ENCODE results near the gene MAPK1IP1L. TPM values are rescaled to one million over a fixed set of nuclear protein-coding genes. Genes with fewer than 3 reads are reported as not detected.
"Not testable (repeated sequence)": the region's sequence is repeated elsewhere in the genome, so short reads cannot be mapped to it uniquely, and the experiment has no call there.

The MAPK1IP1L gene
- polyA plus RNA-seq, 2 donors = 25.4 to 35.8 TPM

DNA sequence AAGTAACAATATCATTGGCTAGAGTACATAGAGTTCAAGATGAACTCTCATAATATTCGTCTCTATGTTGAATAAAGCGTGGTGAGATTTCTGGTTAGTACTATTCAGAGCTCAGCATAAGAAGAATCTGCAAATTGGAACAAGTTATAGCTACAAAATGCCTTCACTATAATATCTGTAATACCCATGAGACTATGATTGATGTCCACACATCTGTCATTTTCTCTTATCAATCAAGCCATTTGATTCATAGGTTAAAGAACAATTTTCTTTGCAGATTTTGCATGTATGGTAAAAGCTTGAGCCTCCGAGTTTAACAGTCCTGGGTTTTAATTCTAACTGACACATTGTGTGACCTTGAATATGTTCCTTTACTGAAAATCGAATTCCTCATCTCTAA is 23.0 kb upstream of the MAPK1IP1L start:
- WGBS, 2 donors = 66 to 68% methylated on average over 4 of the region's 4 CpGs
- H3K27ac ChIP-seq (ENCODE audit: low read depth in 2 of 2, low read length in 1 of 2) = no peak overlapping the region
- H3K36me3 ChIP-seq (ENCODE audit: control insufficient read depth in 2 of 2, insufficient read depth in 2 of 2, low read length in 1 of 2) = no peaks in the 10 kb centered on the region
- peak overlapping the region in 1 of 2 donors; percentile 80 for H3K4me3 ChIP-seq (ENCODE audit: low read depth in 1 of 2, low read length in 2 of 2)
- no peaks in the 10 kb centered on the region for H3K27me3 ChIP-seq (ENCODE audit: control insufficient read depth in 1 of 2, insufficient read depth in 2 of 2, low read length in 2 of 2)
- no peaks in the 10 kb centered on the region for H3K9me3 ChIP-seq (ENCODE audit: control insufficient read depth in 2 of 2, insufficient read depth in 1 of 2, low read depth in 1 of 2, low read length in 1 of 2)
- no peaks in the 10 kb centered on the region for H3K4me1 ChIP-seq (ENCODE audit: control insufficient read depth in 2 of 2, insufficient read depth in 2 of 2, low read length in 1 of 2)

DNA sequence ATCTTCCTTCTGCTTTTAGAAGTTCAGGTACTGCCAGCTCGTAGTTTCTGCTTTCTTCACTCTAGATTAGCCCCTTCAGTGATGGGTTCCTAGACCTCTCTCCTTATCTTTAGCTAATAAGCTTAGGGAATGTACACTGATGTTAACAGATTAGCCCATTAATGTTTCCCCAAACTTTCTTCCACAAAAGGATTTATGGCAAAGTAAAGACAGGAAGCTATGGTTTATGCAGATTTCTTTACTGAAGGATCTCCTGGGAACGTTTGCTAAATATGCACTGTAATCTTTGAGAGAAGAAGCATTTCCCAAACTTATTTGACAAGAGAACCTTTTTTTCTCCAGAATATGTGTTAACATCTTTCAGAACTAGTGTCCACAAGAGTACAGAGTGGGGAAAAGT is 20.3 kb upstream of the MAPK1IP1L start:
- Histone ChIP-seq H3K9me3 (ENCODE audit: control insufficient read depth in 2 of 2, insufficient read depth in 1 of 2, low read depth in 1 of 2, low read length in 1 of 2) (no peaks in the 10 kb centered on the region), H3K36me3 (ENCODE audit: control insufficient read depth in 2 of 2, insufficient read depth in 2 of 2, low read length in 1 of 2) (no peaks in the 10 kb centered on the region), H3K27ac (ENCODE audit: low read depth in 2 of 2, low read length in 1 of 2) (no peak overlapping the region), H3K4me3 (ENCODE audit: low read depth in 1 of 2, low read length in 2 of 2) (no peak overlapping the region), H3K4me1 (ENCODE audit: control insufficient read depth in 2 of 2, insufficient read depth in 2 of 2, low read length in 1 of 2) (no peaks in the 10 kb centered on the region), H3K27me3 (ENCODE audit: control insufficient read depth in 1 of 2, insufficient read depth in 2 of 2, low read length in 2 of 2) (no peaks in the 10 kb centered on the region)
- 41 to 52% methylated on average over 2 of the region's 2 CpGs for WGBS, 2 donors

DNA sequence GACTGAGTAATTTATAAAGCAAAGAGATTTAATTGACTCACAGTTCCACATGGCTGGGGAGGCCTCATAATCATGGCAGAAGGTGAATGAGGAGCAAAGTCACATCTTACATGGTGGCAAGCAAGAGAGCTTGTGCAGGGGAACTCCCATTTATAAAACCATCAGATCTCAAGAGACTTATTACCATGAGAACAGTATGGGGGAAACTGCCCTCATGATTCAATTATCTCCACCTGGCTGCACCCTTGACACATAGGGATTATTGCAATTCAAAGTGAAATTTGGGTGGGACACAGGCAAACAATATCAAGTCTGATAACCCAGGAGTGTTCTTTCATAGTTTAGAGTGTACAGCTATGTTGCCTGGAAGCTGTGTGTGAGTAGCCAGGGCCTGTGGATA is 13.5 kb upstream of the MAPK1IP1L start:
- not testable (repeated sequence) for H3K27me3 ChIP-seq (ENCODE audit: control insufficient read depth in 1 of 2, insufficient read depth in 2 of 2, low read length in 2 of 2); H3K4me1 ChIP-seq (ENCODE audit: control insufficient read depth in 2 of 2, insufficient read depth in 2 of 2, low read length in 1 of 2); H3K9me3 ChIP-seq (ENCODE audit: control insufficient read depth in 2 of 2, insufficient read depth in 1 of 2, low read depth in 1 of 2, low read length in 1 of 2); H3K36me3 ChIP-seq (ENCODE audit: control insufficient read depth in 2 of 2, insufficient read depth in 2 of 2, low read length in 1 of 2); H3K27ac ChIP-seq (ENCODE audit: low read depth in 2 of 2, low read length in 1 of 2); H3K4me3 ChIP-seq (ENCODE audit: low read depth in 1 of 2, low read length in 2 of 2)

DNA sequence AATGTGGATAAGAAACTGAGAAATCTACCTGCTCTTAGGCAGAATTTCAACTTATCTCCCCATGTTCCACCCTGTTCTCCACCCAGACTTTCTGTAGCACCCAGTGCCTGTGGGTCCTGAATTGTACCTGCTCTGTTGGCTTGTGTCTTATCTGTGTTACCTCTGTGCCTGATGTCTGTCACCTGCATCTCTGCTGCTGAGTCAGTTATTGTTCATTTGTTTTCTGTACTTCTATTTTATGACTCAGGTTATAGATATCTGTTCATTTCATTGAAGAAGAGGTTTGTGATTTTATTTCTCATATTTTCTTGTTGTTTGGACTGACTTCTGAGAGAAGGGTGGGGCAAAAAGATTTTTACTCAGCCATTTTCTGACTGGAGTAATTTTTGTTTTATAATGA is 12.7 kb upstream of the MAPK1IP1L start:
- H3K4me3 ChIP-seq (ENCODE audit: low read depth in 1 of 2, low read length in 2 of 2) = no peak overlapping the region
- H3K27ac ChIP-seq (ENCODE audit: low read depth in 2 of 2, low read length in 1 of 2) = no peak overlapping the region
- H3K36me3 ChIP-seq (ENCODE audit: control insufficient read depth in 2 of 2, insufficient read depth in 2 of 2, low read length in 1 of 2) = peaks cover under 1 to 6% of the 10 kb centered on the region in 2 donors
- H3K4me1 ChIP-seq (ENCODE audit: control insufficient read depth in 2 of 2, insufficient read depth in 2 of 2, low read length in 1 of 2) = no peaks in the 10 kb centered on the region
- H3K27me3 ChIP-seq (ENCODE audit: control insufficient read depth in 1 of 2, insufficient read depth in 2 of 2, low read length in 2 of 2) = no peaks in the 10 kb centered on the region
- H3K9me3 ChIP-seq (ENCODE audit: control insufficient read depth in 2 of 2, insufficient read depth in 1 of 2, low read depth in 1 of 2, low read length in 1 of 2) = no peaks in the 10 kb centered on the region

DNA sequence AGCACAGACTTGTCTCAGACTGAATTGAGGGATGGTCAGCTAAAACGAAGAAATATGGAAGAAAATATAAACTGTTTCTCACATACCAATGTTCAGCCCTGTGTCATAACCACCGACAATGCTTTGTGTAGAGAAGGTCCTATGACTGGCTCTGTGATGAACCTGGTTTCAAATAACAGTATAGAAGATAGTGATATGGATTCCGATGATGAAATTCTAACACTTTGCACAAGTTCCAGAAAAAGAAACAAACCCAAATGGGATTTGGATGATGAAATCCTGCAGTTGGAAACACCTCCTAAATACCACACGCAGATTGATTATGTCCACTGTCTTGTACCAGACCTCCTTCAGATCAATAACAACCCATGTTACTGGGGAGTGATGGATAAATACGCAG is 7.9 kb upstream of the MAPK1IP1L start:
- H3K9me3 ChIP-seq (ENCODE audit: control insufficient read depth in 2 of 2, insufficient read depth in 1 of 2, low read depth in 1 of 2, low read length in 1 of 2) = no peaks in the 10 kb centered on the region
- WGBS, 2 donors = 95 to 97% methylated on average over 5 of the region's 5 CpGs
- no peak overlapping the region for H3K27ac ChIP-seq (ENCODE audit: low read depth in 2 of 2, low read length in 1 of 2)
- H3K36me3 ChIP-seq (ENCODE audit: control insufficient read depth in 2 of 2, insufficient read depth in 2 of 2, low read length in 1 of 2) = peaks cover 2 to 7% of the 10 kb centered on the region in 2 donors
- H3K27me3 ChIP-seq (ENCODE audit: control insufficient read depth in 1 of 2, insufficient read depth in 2 of 2, low read length in 2 of 2) = no peaks in the 10 kb centered on the region
- H3K4me1 ChIP-seq (ENCODE audit: control insufficient read depth in 2 of 2, insufficient read depth in 2 of 2, low read length in 1 of 2) = no peaks in the 10 kb centered on the region
- no peak overlapping the region for H3K4me3 ChIP-seq (ENCODE audit: low read depth in 1 of 2, low read length in 2 of 2)

DNA sequence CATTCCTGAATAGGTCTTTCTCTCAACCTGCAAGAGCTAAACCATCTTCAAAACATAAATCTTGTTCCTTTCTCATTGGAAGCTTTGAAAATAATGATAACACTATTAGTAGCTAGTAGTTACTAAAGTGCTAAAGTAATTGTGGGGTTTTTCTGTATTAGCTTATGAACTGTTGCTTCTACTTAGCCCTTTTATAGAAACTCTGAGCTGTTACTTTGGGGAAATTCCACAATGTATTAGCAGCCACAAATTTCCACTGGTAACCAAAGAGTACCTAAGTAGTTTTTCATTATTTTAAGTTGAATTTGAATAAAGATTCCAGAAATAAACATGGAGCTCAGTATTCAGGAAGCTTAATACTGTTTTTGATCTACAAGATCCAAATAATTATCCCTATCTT is 6.4 kb upstream of the MAPK1IP1L start:
- peaks cover 2 to 7% of the 10 kb centered on the region in 2 donors for H3K36me3 ChIP-seq (ENCODE audit: control insufficient read depth in 2 of 2, insufficient read depth in 2 of 2, low read length in 1 of 2)
- H3K4me1 ChIP-seq (ENCODE audit: control insufficient read depth in 2 of 2, insufficient read depth in 2 of 2, low read length in 1 of 2) = no peaks in the 10 kb centered on the region
- H3K9me3 ChIP-seq (ENCODE audit: control insufficient read depth in 2 of 2, insufficient read depth in 1 of 2, low read depth in 1 of 2, low read length in 1 of 2) = no peaks in the 10 kb centered on the region
- H3K27me3 ChIP-seq (ENCODE audit: control insufficient read depth in 1 of 2, insufficient read depth in 2 of 2, low read length in 2 of 2) = no peaks in the 10 kb centered on the region
- H3K4me3 ChIP-seq (ENCODE audit: low read depth in 1 of 2, low read length in 2 of 2) = no peak overlapping the region
- no peak overlapping the region for H3K27ac ChIP-seq (ENCODE audit: low read depth in 2 of 2, low read length in 1 of 2)

DNA sequence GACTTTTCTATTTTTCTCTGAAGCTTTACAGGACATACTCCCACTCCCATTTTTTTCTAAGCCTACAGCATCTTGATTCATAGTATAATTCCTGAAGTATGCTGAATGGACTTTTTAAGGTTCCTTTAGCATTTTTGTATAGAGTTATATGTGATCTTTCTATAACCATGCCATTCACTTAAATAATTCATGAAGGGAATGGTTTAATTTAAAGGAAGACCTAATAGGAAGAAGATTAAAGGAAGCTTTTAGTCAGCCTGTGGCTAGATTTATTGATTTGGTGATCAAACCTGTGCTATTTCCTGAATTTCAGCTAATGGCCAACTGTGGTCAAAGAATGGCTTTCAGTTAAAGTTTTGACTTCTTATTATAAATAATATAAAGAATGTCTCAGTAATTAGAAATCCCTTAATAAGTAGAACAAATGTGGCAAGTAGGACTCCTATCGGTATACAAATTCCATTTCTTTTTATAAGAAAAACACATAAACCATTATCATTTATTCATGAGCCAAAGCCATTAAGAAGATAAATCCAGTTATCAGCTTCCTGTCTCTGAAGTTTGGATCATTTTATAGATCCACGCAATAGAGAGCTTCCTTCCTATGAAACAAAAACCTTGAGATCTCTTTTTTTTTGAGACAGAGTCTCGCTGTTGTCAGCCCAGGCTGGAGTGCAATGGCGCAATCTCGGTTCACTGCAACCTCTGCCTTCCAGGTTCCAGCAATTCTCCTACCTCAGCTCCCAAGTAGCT is 4.0 kb upstream of the MAPK1IP1L start:
- no peaks in the 10 kb centered on the region for H3K9me3 ChIP-seq (ENCODE audit: control insufficient read depth in 2 of 2, insufficient read depth in 1 of 2, low read depth in 1 of 2, low read length in 1 of 2)
- H3K4me1 ChIP-seq (ENCODE audit: control insufficient read depth in 2 of 2, insufficient read depth in 2 of 2, low read length in 1 of 2) = peaks cover 0 to 3% of the 10 kb centered on the region in 2 donors
- WGBS, 2 donors = 87 to 93% methylated on average over 5 of the region's 5 CpGs
- no peaks in the 10 kb centered on the region for H3K27me3 ChIP-seq (ENCODE audit: control insufficient read depth in 1 of 2, insufficient read depth in 2 of 2, low read length in 2 of 2)
- H3K27ac ChIP-seq (ENCODE audit: low read depth in 2 of 2, low read length in 1 of 2) = no peak overlapping the region
- H3K36me3 ChIP-seq (ENCODE audit: control insufficient read depth in 2 of 2, insufficient read depth in 2 of 2, low read length in 1 of 2) = peaks cover 2 to 7% of the 10 kb centered on the region in 2 donors
- H3K4me3 ChIP-seq (ENCODE audit: low read depth in 1 of 2, low read length in 2 of 2) = no peak overlapping the region

DNA sequence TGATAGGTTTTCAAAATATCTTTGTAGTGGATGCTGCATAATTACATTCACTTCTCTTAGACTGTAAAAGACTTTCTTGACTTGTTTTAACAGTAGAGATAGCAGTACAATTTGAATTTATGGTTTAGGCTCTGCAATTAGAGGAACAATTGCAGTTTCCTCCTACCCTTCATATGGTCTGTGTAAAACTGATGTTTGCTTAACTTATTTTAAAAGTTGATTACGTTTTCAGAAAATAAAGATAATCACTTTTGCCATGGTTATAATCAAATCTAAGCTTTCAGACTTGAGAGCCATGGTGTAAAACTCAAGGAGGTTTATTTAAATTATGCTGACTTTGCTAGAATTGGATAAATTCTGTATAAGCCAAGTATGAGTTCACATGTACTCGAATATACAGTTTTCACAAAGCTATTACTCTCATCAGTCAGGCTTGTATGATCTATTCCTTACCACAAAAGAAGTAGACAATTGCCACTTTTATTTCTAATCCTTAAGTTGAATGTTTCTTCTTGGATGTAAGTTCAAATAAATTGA is 2.5 kb upstream of the MAPK1IP1L start:
- H3K36me3 ChIP-seq (ENCODE audit: control insufficient read depth in 2 of 2, insufficient read depth in 2 of 2, low read length in 1 of 2) = peaks cover 0 to under 1% of the 10 kb centered on the region in 2 donors

DNA sequence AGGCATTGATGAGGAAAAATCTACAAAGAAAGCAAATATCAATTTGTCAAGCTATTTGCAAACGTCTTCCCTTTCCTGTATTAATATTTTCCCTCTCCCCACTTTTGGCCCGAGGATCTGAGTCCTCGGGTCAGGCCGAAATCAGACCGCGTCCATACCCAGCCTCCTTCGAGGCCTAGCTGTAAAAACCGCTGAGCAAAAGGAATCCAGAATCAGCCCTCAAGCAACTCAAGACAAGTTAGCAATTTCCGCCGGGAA is 353 bp upstream of the MAPK1IP1L start:
- no peaks in the 10 kb centered on the region for H3K27me3 ChIP-seq (ENCODE audit: control insufficient read depth in 1 of 2, insufficient read depth in 2 of 2, low read length in 2 of 2)
- WGBS, 2 donors = 1% methylated on average over 10 of the region's 10 CpGs
- H3K9me3 ChIP-seq (ENCODE audit: control insufficient read depth in 2 of 2, insufficient read depth in 1 of 2, low read depth in 1 of 2, low read length in 1 of 2) = no peaks in the 10 kb centered on the region
- peak overlapping the region; percentile 45 to 73 for H3K4me3 ChIP-seq (ENCODE audit: low read depth in 1 of 2, low read length in 2 of 2)
- no peaks in the 10 kb centered on the region for H3K36me3 ChIP-seq (ENCODE audit: control insufficient read depth in 2 of 2, insufficient read depth in 2 of 2, low read length in 1 of 2)
- H3K4me1 ChIP-seq (ENCODE audit: control insufficient read depth in 2 of 2, insufficient read depth in 2 of 2, low read length in 1 of 2) = peaks cover 0 to 3% of the 10 kb centered on the region in 2 donors
- H3K27ac ChIP-seq (ENCODE audit: low read depth in 2 of 2, low read length in 1 of 2) = peak overlapping the region; percentile 99 to 100

More for the DNA sequence above, 2.5 kb upstream of the MAPK1IP1L start:
- H3K27ac ChIP-seq (ENCODE audit: low read depth in 2 of 2, low read length in 1 of 2) = no peak overlapping the region
- peaks cover 0 to 3% of the 10 kb centered on the region in 2 donors for H3K4me1 ChIP-seq (ENCODE audit: control insufficient read depth in 2 of 2, insufficient read depth in 2 of 2, low read length in 1 of 2)
- WGBS, 2 donors = 79% methylated on average over 2 of the region's 2 CpGs
- H3K4me3 ChIP-seq (ENCODE audit: low read depth in 1 of 2, low read length in 2 of 2) = no peak overlapping the region
- H3K9me3 ChIP-seq (ENCODE audit: control insufficient read depth in 2 of 2, insufficient read depth in 1 of 2, low read depth in 1 of 2, low read length in 1 of 2) = no peaks in the 10 kb centered on the region
- no peaks in the 10 kb centered on the region for H3K27me3 ChIP-seq (ENCODE audit: control insufficient read depth in 1 of 2, insufficient read depth in 2 of 2, low read length in 2 of 2)

DNA sequence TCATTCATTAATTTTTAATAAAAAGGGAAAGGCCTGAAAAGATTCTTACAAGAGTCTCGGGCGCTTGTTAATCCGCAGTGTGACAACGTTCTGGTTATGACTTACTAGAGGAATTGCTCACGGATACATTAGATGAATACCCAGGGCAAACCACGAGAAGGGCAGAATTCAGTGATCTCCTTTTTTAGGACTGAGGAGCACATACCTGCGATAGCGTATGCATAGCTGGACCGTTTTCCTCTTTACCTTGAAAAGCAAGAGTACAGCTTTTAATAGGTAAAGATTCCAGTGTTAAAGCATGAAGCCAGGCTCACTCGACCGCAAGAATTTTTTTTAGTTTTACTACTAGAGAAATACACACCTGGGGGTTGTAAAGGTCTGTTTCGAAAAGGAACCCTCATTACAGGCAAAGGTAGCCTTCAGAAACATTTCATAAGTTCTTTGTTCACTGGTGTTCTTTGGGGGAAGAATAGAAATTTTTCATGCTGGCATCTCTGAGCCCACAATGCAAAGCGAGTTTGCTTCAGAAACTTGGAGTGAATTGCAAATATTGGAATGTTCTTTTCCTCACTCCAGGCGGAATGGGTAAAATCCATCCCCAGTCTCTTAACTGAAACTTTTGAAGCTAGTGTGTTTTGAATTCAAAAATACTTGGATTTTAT is 953 bp downstream of the MAPK1IP1L start:
- Histone ChIP-seq H3K4me3 (ENCODE audit: low read depth in 1 of 2, low read length in 2 of 2) (peak overlapping the region; percentile 73 to 99), H3K27ac (ENCODE audit: low read depth in 2 of 2, low read length in 1 of 2) (peak overlapping the region; percentile 99 to 100), H3K4me1 (ENCODE audit: control insufficient read depth in 2 of 2, insufficient read depth in 2 of 2, low read length in 1 of 2) (peaks cover 0 to 3% of the 10 kb centered on the region in 2 donors), H3K36me3 (ENCODE audit: control insufficient read depth in 2 of 2, insufficient read depth in 2 of 2, low read length in 1 of 2) (no peaks in the 10 kb centered on the region), H3K27me3 (ENCODE audit: control insufficient read depth in 1 of 2, insufficient read depth in 2 of 2, low read length in 2 of 2) (no peaks in the 10 kb centered on the region), H3K9me3 (ENCODE audit: control insufficient read depth in 2 of 2, insufficient read depth in 1 of 2, low read depth in 1 of 2, low read length in 1 of 2) (no peaks in the 10 kb centered on the region)
- 3 to 4% methylated on average over 14 of the region's 14 CpGs for WGBS, 2 donors

Measured in esophagus (tissue), 2 donors.